ENCODE data around the gene LRRC53. TPM values are rescaled to one million over a fixed set of nuclear protein-coding genes. Genes with fewer than 3 reads are reported as not detected.

Gene LRRC53
- total RNA-seq, 1 donor from 2014 or later: not detected

DNA sequence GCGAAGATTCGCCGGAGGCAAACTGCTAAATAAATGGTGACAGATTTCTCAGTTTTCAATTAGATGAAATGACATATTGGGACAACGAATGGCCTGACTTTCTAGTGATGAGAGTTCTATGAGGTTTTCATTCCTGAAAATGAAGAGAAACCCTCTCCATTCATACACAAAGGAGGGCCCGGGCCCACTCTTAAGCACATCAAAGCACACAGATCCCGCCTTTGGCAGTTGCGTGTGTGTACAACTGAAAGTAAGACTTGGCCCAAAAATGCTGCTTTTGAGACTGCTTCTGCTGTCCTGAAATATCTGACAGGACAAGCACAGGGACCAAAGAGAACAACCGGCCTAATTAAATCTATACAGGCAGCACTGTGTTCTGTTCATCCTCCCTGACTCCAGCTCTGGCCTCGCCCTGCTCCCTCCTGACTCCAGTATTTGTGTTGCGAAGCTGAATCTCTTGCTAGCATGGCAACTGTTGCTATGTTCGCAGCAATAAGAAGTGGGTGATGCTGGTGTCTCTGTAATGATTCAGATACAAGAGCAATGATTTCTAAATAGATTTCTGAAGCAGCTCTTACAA, 7.4 kb downstream of the LRRC53 start:
- Histone ChIP-seq H3K9me3 (no peaks in the 10 kb centered on the region), H3K27ac (no peak overlapping the region), H3K4me1 (no peaks in the 10 kb centered on the region), H3K36me3 (no peaks in the 10 kb centered on the region), H3K4me3 (no peak overlapping the region), H3K27me3 (ENCODE audit: low read depth) (no peaks in the 10 kb centered on the region)
- ATAC-seq: no peak
- DNase-seq: no peak
- intact Hi-C loops (cut with DNase I): no loop called here
- TF ChIP-seq, protein P1, sequence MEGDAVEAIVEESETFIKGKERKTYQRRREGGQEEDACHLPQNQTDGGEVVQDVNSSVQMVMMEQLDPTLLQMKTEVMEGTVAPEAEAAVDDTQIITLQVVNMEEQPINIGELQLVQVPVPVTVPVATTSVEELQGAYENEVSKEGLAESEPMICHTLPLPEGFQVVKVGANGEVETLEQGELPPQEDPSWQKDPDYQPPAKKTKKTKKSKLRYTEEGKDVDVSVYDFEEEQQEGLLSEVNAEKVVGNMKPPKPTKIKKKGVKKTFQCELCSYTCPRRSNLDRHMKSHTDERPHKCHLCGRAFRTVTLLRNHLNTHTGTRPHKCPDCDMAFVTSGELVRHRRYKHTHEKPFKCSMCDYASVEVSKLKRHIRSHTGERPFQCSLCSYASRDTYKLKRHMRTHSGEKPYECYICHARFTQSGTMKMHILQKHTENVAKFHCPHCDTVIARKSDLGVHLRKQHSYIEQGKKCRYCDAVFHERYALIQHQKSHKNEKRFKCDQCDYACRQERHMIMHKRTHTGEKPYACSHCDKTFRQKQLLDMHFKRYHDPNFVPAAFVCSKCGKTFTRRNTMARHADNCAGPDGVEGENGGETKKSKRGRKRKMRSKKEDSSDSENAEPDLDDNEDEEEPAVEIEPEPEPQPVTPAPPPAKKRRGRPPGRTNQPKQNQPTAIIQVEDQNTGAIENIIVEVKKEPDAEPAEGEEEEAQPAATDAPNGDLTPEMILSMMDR (IDR thresholded peaks at IDR 0.05): no peak

DNA sequence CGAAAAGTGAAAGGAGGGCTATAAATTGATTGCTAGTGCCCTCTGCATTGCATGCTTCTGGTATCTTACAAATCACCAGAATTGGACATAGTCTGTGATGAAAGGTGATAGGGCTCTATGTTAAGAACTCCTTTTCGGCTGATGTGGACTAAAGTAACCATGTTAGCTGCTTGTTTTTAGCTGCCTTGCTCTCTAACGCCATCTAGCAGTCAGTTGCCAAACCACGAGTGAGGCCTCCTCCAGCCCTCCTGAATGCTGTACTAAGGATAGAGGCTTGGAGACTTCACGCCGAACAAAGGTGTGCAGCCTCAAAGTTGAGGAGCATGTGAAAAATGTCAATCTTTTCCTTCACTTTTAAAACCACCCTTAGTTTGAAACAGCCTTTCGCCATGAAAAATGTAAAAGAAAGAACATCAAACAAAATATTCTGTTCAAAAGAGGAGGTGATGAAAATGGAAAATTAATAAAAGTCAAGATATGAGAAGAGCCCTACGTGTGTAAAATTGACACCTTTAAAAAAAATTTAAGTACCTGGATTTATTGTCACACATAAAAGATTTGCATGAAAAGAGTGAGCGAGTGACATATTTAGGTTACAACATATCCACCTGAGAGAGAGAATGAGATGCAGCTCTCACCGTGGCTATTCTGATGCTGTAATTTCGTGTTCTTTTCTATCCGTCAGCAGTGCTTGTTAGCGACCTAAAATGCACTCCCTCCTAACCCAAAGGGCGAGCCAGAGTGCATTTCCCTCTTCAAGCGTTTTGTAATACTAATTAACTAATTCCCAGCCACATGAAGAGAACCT, 8.1 kb downstream of the LRRC53 start:
- Histone ChIP-seq H3K27me3 (ENCODE audit: low read depth) (no peaks in the 10 kb centered on the region), H3K4me1 (no peaks in the 10 kb centered on the region), H3K27ac (no peak overlapping the region), H3K36me3 (no peaks in the 10 kb centered on the region), H3K9me3 (no peaks in the 10 kb centered on the region), H3K4me3 (no peak overlapping the region)
- TF ChIP-seq, protein P1 (IDR thresholded peaks at IDR 0.05): peak; percentile 58
- DNase-seq: no peak
- intact Hi-C loops (cut with DNase I): no loop called here
- peak; percentile 65 to 69 for ATAC-seq

DNA sequence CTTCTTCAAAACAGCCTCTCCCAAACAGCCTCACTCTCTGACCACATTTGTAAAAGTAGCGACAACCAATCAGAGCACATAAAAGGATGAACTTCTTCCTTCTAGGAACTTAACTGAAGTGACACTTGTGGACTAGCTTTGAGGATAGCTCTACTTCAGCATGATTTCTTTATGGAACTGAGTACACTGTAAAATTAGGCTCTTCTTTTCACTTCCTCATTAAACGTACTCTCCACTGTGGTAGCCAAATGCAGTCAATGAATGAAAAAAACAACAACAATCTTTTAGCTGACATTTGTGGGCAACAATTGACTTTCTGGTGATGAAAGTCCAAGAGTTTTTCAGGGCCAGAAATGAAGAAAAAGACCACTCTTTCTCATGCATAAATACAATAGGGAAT, 9.6 kb downstream of the LRRC53 start:
- no peak overlapping the region for H3K27ac ChIP-seq

DNA sequence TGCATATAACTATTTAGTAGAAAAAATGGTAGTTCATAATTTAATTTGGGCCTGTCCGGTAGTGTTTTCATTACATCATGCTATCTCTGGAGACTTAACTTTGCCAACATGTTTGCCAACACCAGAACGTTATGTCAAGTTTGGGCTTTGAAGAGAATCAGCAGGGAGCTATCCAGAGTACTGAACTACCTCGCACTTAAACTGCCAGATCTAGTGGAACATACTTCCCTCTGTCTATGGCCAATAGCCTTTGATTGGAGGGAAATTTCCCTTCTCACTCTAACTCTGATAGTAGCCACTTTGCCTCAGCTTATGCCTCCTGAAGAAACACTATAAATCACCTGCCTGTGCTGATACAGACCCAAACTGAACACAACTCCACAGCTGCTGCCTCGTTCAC, 10.0 kb downstream of the LRRC53 start:
- DNase-seq (no peak), ATAC-seq (no peak)
- no peak overlapping the region for H3K4me3 ChIP-seq
- TF ChIP-seq, protein P1 (IDR thresholded peaks at IDR 0.05): no peak
- no peaks in the 10 kb centered on the region for H3K27me3 ChIP-seq (ENCODE audit: low read depth)
- intact Hi-C loops (cut with DNase I): no loop called here
- H3K4me1 ChIP-seq: no peaks in the 10 kb centered on the region
- H3K9me3 ChIP-seq: no peaks in the 10 kb centered on the region
- H3K27ac ChIP-seq: no peak overlapping the region
- H3K36me3 ChIP-seq: no peaks in the 10 kb centered on the region

More for the DNA sequence above, 9.6 kb downstream of the LRRC53 start:
- Histone ChIP-seq H3K4me3 (no peak overlapping the region), H3K4me1 (no peaks in the 10 kb centered on the region), H3K36me3 (no peaks in the 10 kb centered on the region), H3K9me3 (no peaks in the 10 kb centered on the region), H3K27me3 (ENCODE audit: low read depth) (no peaks in the 10 kb centered on the region)
- TF ChIP-seq, protein P1 (IDR thresholded peaks at IDR 0.05): no peak
- ATAC-seq (no peak), DNase-seq (no peak)
- intact Hi-C loops (cut with DNase I): no loop called here

DNA sequence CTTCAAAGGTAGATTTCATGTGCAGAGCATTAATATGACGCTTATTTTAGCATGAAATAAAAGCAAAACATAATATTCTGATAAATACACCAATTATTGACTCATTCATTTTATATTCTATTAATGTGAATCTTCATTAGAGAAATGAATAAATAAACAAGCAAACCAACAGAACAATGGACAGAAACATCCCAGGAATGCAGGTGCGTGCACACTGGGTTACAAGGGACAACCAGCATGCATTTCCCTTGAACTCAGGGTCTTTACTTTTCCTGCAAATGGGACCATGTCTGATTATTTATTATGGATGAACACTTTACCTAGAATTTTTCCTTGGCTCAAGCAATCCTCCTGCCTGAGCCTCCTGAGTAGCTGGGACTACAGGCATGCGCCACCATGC, 13.5 kb downstream of the LRRC53 start:
- no peaks in the 10 kb centered on the region for H3K9me3 ChIP-seq
- TF ChIP-seq, protein P1 (IDR thresholded peaks at IDR 0.05): no peak
- no peak overlapping the region for H3K4me3 ChIP-seq
- no peaks in the 10 kb centered on the region for H3K4me1 ChIP-seq
- no peak for DNase-seq
- ATAC-seq: no peak
- no peaks in the 10 kb centered on the region for H3K27me3 ChIP-seq (ENCODE audit: low read depth)
- no peak overlapping the region for H3K27ac ChIP-seq
- intact Hi-C loops (cut with DNase I): no loop called here
- H3K36me3 ChIP-seq: no peaks in the 10 kb centered on the region
